ENCODE data around the gene KDM6A.
A peak's percentile ranks its signal among the peaks of the same experiment; 100 is the strongest.
"Not testable (repeated sequence)": the region's sequence is repeated elsewhere in the genome, so short reads cannot be mapped to it uniquely, and the experiment has no call there.

The KDM6A gene

DNA sequence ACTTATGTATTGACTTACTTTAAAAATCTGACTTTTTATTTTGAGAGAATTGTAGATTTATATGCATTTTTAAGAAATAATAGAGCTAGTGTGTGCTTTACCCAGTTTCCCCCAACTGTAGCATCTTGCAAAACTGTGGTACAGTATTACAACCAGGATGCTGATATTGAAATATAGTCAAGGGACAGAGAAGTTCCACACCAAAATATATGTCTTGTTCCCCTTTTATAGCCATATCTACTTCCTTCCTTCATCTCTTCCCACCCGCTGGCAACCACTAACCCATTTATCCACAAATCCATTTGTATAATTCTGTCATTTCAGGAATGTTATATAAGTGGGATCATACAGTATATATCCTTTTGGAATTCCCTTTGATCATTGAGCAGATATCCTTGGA, 16.8 kb downstream of the KDM6A start:
- DNase-seq (ENCODE audit: low read depth): no peak

DNA sequence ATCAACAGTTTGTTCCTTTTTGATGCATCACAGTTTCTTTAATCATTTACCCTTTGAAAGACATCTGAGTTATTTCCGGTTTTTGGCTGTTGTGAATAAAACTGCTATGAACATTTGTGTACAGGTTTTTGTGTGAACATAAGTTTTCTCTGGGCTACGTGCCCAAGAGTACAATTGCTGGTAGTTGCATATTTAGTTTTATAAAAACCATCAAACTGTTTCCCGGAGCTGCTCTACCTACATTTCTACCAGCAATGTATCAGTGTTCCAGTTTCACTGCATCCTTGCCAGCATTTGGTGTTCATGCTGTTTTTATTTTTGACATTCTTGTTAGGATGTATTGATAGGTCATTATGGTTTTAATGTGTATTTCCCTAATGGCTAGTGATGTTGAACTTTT, 17.3 kb downstream of the KDM6A start:
- DNase-seq (ENCODE audit: low read depth): no peak

DNA sequence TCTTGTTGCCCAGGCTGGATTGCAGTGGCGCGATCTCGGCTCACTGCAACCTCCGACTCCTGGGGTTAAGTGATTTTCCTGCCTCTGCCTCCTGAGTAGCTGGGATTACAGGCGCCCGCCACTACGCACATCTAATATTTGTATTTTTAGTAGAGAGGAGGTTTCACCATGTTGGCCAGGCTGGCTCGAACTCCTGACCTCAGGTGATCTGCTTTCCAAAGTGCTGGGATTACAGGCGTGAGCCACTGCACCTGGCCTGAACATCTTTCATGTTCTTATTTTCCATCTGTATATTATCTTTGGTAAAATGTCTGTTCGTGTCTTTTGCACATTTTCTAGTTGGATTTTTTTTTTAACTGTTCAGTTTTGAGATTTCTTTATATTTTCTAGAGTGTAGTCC, 17.7 kb downstream of the KDM6A start:
- DNase-seq (ENCODE audit: low read depth): not testable (repeated sequence)

DNA sequence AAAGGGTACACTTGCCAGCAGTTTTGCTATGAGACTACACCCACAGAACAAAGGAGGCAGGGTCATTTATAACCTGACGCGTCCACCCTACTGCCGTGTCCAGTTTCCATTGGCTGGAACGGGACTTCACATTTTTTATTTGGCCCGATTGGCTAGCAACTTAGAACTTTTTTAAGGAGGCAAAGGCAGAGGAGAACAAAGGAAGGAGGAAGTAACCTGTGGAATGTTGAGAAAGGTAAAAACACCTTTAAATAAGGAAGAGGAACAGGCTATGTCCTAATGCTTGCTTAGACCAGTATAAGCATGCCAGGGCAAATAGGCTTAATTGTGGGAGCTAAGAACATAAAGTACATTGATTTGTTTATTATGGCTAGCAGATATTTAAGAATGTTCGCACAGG, 18.7 kb downstream of the KDM6A start:
- DNase-seq (ENCODE audit: low read depth): no peak

DNA sequence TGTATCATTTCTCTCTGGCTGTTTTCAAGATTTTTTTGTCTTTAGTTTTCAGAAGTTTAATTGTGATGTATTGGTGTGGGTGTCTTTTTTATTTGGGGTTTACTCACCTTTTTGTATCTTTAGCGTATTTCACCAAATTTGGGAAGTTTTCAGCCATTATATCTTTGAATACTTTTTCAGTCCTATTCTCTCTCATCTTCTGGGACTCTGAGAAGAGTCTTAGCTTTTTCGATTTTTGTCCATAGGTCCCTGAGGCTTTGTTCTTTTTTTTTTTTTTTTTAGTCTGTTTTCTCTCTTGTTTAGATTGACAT, 23.8 kb downstream of the KDM6A start:
- no peak for DNase-seq (ENCODE audit: low read depth)

DNA sequence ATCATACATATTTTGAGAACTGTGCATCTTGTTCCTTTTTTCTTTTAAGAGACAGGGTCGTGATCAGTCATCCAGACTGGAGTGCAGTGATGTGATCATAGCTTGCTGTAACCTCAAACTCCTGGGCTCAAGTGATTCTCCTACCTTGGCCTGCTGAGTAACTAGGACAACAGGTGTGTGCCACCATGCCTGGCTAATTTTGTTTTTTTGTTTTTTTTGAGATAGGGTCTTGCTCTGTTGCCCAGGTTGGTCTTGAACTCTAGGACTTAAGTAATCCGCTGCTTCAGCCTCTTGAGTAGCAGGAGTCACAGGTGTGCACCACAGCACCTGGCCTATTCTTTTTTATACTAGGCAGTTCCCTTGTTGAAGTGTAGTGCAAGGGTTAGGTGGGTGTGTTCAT, 24.6 kb downstream of the KDM6A start:
- no peak for DNase-seq (ENCODE audit: low read depth)

DNA sequence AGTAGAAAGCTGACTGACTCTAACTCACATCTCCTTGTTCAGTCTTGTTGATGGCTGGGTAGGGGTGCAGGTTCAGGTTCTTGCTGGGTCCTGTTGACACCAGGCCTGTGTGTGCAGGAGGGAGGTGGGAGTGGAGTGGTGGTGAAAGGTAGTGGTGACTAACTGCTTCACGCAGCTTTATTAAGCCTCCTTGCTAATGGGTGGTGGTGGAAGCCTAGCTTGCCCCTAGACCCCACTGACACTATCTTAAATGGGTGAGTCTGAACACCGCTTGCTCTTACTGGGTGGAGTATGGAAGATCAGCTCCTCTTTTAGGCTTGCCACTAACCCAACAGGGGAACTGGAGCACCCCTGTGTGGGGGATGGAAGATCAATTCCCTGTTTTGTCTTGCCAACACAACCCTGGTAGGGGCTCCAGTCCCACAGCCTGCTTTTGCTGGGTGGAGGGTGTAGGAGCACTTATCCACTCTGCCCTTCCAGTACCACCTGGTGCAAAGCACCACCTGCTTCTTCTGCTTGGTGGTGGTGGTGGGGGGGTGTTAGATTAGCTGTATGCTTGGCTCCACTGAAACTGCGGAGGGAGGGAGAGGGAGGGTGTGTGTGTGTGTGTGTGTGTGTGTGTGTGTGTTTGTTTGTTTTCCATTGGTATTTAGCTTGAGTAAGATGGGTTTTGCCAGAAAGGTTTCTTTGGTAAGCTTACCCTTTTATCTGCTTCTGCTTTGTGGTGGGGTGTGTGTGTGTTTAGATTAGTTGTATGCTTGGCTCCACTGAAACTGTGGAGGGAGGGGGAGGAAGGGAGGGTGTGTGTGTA, 25.6 kb downstream of the KDM6A start:
- no peak for DNase-seq (ENCODE audit: low read depth)

DNA sequence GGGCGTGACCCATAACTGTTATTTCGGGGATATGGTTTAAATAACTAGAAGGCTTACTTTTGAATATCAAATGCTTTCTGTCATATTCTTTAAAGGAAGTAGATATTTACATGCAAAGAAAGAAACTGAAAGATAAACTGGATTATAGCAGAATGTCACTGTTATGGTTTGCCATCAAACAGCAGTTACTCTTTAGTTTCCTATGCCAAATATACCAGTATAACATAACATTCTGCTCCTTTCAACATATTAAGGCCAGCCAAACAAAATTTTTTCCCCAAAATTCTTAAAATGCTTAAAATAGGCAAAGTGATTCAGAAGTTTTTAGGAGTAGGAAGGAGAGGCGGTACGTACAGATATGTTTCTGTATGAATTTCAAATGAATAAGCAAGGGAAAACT, 27.0 kb downstream of the KDM6A start:
- DNase-seq (ENCODE audit: low read depth): no peak

DNA sequence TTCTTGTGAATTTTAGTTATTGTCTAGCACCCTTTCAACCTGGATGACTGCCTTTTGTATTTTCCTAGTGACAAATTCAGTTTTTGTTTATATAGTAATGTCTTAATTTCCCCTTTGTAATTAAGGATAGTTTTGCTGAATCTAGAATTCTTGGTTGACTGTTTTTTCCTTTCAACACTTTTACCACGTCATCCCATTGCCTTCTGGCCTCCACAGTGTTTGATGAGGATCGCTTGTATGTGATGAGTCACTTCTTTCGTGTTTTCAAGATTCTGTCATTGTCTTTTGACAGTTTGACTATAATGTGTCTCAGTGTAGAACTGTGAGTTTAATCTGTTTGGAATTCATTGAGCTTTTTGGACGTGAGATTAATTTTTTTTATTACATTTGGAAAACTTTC, 30.1 kb downstream of the KDM6A start:
- DNase-seq (ENCODE audit: low read depth): peak; percentile 88

DNA sequence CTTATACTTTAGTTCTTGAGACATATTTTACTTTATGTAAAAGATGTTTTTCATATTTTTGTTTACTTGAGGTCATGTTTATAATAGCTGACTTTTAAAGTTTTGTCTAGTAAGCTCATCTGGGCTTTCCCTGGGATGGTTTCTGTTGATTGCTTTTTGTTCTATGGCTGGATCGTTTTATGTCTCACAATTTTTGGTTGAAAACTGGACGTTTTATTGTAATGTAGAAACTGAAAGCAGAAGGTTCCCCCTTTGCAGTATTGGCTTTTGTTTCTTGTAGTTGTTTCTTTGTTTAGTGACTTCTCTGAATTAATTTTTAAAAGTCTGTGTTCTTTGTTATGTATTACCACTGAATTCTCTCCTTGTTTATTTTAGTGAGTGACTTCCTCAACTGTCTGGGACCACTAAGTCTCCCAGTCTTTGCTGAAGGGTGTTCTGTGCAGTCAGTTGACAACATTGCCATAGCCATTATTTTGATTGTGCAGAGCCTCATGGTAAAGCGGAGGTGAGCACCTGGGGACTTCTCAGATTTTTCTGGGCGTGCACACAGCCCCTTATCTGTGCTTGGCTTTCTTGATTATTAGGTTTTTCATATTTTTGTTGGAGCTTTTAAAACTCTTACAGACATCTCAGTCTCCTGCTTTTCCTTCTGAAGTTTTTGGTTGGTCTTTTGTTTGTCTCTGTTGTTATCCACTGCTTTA, 31.0 kb downstream of the KDM6A start:
- no peak for DNase-seq (ENCODE audit: low read depth)

DNA sequence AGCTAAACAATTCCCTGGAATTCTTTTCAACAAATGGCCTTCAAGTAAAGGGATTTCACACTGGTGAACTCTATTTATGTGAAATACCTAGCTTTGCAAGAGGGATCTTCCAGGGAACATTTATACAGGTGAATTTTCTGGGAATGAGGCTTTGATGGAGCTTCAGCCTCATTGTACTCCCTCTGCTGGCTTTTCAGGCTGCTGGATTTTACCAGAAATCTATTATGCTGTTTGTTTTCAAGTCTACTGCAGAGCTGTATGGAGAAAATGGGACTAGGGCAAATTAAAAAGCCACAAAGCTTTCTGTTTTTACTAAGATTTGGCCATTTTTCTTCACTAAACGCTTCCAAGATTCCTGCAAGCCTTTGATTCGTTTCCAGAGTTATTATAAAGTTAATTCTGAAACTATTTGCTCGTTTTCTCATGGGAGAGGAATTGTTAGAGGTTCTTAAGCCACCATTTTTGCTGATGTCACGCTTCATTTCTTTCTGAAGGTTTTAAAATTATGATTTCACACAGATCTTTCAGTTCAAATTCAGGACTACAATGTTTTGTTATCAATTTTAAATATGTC, 31.6 kb downstream of the KDM6A start:
- peak; percentile 28 for DNase-seq (ENCODE audit: low read depth)

DNA sequence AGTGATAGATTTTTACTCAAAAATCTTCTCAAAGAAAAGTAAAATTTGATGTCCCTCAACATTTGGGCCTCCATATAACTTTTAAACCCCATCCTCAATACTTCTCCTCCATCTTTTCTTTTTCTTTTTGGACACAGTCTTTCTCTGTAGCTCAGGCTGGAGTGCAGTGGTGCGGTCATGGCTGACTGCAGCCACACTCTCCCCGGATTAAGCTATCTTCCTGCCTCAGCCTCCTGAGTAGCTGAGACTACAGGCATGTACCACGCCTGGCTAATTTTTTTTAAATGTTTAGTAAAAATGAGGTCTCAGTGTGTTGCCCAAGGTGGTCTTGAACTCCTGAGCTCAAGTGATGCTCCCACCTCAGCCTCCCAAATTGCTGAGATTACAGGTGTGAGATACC, 33.1 kb downstream of the KDM6A start:
- no peak for DNase-seq (ENCODE audit: low read depth)

DNA sequence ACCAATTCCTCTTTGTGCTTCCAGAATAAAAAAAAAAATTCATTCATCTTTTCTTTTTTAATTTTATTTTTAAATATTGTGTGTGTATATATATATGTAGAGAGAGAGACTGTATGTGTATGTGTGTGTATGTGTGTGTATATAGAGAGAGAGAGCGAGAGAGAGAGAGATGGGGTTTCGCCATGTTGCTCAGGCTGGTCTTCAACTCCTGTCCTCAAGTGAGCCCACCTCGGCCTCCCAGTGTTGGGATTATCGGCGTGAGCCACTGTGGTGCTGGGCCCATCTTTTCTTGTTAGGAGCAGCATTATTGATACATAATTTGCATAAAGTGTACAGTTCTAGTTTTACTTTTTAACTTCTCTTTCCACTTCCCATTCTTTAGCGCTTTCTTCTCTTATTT, 33.6 kb downstream of the KDM6A start:
- DNase-seq (ENCODE audit: low read depth): no peak

DNA sequence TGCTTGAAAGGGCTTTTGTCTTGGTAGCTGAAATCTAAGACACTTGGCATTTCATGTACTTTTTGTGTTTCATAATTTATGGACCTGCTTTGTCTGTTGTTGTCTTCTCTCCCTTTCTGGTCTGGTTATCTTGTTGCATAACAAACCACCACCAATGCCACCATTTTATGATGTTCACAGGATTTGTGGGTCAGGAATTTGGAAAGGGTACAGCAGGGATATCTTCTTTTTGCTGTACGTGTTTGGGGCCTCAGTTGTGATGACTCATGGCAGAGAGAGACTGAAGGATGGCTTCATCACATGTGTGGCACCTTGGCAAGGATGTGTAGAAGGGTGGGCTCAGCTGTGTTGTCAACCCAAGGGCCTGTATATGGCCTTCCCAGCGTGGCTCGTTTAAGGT, 35.2 kb downstream of the KDM6A start:
- DNase-seq (ENCODE audit: low read depth): peak; percentile 52

DNA sequence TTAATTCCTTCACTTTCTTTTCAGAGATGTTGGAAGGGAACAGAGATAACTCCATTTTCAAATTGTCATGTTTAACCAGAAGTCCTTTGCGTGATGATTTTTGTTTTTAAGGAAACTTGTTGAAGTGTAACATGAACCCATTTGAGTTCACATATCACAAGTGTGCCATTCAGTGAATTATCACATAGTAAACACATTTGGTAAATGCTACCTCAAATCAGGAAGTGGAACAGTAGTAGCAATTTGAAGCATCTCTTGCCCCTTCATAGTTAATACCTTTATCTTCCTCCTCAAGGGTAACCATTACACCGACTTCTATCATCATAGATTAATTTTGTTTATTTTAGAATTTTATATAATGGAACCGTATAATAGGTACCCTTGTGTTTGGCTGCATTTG, 35.8 kb downstream of the KDM6A start:
- DNase-seq (ENCODE audit: low read depth): no peak

DNA sequence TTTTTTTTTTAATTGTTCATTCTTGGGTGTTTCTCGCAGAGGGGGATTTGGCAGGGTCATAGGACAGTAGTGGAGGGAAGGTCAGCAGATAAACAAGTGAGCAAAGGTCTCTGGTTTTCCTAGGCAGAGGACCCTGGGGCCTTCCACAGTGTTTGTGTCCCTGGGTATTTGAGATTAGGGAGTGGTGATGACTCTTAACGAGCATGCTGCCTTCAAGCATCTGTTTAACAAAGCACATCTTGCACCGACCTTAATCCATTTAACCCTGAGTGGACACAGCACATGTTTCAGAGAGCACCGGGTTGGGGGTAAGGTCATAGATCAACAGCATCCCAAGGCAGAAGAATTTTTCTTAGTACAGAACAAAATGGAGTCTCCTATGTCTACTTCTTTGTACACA, 37.5 kb downstream of the KDM6A start:
- DNase-seq (ENCODE audit: low read depth): not testable (repeated sequence)

DNA sequence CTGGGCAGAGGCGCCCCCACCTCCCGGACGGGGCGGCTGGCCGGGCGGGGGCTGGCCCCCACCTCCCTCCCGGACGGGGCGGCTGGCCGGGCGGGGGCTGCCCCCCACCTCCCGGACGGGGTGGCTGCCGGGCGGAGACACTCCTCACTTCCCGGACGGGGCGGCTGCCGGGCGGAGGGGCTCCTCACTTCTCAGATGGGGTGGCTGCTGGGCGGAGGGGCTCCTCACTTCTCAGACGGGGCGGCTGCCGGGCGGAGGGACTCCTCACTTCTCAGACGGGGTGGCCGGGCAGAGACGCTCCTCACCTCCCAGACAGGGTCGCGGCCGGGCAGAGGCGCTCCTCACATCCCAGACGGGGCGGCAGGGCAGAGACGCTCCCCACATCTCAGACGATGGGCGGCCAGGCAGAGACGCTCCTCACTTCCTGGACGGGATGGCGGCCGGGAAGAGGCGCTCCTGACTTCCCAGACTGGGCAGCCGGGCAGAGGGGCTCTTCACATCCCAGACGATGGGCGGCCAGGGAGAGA, 38.1 kb downstream of the KDM6A start:
- DNase-seq (ENCODE audit: low read depth): not testable (repeated sequence)

DNA sequence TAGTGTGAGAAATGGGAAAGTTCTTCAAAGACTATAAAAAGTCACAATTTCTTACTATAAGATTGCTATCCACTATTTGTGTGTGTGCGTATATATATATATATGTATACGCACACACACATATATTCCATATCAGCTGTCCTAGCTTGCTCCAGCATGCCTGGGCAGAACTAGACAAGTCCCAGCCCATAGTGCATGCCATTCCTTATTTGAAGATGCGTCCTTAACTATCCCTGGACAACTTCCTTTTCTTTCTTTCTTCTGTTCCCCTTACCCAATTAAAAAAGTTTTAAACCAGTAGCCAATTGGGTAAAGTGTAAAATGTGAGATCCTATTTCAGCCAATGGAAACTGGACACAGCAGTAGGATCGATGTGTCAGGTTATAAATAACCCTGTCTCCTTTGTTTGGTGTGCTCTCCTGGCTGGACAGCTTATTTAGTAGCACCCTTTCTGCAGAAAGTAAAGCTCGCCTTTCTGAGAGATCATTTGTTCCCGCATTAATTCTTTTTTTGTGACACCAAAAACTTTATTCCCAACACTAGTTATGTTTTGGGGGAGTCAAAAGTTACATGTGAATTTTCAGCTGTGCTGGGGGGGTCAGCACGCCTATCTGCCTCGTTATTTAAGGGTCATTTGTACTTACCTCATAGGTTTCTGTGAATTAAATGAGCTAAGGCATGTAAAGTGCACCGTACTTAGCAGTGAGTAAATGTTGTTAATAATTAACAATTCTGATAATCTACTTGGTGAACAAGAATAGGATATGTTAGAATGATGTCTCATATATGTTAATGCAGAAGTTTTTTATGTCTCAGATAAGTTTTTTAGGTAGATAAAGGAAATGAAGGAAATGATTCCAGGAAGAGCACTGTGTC, 40.9 kb downstream of the KDM6A start:
- DNase-seq (ENCODE audit: low read depth): no peak

DNA sequence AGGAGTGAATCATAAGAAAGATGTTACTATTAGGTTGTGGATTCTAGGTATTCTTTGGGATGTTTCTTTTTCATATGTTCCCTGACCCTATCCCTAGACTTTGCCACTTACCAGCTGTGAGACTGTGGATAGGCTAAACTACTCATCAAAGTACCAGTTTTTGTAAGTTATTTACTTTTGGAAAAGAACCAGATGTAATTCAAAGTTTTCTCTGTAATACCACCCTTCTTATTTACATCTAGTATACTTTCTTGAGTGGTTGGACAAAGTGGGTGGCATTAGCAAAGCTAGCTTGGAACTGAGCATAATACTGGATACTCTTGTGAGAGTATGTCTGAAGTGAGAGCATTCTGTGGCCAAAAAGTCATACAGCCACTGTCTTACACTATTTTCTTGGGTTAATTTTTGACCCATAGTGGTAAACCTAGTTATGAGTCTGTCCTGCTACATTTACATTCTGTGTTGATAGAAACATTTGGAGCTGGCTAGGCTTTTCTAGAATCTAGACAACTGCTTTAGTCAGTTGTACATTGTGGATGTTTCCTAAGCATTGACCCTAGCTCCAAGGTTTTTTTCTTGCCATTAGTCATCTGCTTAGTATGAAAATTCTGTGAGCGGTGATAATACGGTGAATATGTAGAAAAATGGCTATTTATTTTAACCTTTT, 41.7 kb downstream of the KDM6A start:
- DNase-seq (ENCODE audit: low read depth): peak; percentile 28

DNA sequence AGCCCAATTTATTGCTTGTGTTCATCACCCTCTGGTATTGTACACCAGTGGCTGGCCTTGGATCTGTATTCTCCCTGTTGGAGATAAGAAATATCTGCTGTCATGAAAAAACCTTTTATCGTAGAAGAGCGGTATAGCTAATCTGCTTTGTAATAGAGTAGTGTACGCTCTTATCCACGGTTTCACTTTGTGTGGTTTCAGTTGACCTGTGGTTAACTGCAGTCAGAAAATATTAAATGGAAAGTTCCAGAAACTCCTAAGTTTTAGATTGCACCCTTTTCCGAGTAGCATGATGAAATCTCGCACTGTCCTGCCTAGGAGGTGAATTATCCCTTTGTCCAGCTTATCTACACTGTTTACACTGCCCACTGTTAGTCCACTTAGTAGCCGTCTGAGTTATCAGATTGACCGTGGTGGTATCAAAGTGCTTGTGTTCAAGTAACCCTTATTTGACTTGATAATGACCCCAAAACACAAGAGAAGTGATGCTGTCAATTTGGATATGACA, 42.4 kb downstream of the KDM6A start:
- no peak for DNase-seq (ENCODE audit: low read depth)

DNA sequence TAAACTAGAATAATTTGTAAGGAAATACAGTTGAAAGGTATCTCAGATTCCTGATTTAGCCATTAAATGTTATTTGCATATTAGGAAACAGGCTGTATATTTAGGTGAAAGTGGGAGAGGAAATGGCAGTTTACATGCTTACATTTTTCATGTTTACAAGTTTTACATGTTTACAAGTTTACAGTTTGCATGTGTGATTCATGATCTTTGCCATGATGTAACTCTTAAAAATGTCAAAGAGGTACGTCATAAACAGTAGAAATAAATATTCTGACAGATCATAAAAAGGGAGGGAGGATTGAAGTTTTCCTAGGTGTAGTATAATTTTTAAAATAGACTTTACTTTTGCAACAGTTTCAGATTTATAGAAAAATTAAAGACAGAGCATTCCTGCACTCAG, 45.7 kb downstream of the KDM6A start:
- no peak for DNase-seq (ENCODE audit: low read depth)

DNA sequence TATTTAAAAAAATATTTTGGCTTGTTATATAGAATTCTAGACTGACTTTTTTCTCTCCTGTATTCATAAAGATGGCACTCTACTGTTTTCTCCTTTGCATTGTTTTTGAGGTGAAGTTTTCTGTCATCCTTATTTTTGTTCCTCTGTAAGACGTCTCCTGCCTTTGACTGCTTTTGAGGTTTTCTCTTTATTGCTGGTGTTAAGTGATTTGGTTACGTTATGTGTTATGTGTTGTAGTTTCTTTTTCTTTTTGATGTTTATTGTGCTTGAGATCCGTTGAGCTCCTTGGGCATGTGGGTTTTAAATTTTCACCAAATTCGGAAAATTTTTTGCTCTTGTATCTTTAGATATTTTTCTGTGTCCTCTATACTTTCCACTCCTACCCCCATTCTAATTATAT, 50.0 kb downstream of the KDM6A start:
- no peak for DNase-seq (ENCODE audit: low read depth)

All from EH (cell line).